GM19043 (cell line): ENCODE results near the gene CHN2.

Experiments
- ATAC-seq: cut with Tn5 transposase; IDR thresholded peaks from one replicate; pipeline ENCODE4 v1.9.1; 2021; ENCODE audit warnings: low read depth; ENCODE audit not compliant: unreplicated experiment

The CHN2 gene

DNA sequence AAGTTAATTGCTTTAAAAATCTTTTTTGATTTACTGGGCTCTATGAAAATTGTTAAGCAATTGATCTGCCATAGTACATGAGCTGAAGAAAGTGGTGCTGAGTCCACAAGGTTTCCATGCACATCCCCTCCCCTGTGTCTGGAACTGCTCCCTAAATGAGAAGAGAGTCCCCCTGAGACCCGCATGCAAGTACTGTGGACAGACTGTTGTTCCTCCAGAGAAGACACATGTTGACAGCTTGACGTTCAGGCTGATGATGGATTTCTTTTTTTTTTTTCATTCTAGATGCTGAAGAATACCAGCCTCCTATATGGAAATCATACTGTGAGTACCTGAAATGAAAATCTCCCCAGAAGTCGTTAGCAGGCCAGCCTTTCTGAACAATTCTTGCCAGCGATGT is 159.8 kb downstream of the CHN2 start:
- no peak for ATAC-seq

DNA sequence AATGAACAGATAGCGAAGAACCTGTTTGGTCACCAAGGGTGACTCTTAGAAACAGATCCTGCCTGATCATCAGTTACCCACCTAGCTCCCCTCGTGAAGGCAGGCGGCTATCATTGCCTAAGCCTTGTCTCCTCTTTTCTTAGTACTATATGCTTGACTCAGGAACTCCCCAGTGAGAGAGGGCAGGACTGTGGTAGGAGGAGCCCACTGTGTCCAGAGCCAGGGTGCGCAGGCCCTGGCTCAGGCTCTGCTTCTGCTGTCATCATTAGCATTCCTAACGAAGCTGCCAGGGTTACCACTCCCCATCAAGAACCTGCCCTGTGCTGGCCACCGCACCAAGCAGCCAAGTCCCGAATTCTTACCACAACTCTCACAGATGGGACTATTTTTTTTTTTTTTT is 160.8 kb downstream of the CHN2 start:
- no peak for ATAC-seq

DNA sequence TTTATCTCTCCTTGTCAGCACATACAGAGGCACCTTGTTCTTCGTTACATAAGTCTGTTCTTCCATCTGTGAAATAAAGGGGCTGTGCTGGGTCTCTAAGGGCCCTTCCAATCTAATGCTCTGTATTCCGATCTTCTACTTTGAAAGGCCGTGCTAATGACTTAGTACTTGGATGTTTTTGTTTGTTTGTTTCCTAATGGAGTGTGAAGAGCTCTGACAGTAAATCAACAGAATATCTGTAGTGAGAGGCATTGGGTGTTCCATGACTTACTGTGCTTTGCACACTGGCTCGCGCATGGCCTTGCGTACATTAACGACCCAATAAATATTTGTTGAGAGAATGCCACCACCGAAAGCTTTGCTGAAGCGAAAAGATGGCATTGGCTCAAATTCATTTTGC is 162.1 kb downstream of the CHN2 start:
- ATAC-seq = no peak

DNA sequence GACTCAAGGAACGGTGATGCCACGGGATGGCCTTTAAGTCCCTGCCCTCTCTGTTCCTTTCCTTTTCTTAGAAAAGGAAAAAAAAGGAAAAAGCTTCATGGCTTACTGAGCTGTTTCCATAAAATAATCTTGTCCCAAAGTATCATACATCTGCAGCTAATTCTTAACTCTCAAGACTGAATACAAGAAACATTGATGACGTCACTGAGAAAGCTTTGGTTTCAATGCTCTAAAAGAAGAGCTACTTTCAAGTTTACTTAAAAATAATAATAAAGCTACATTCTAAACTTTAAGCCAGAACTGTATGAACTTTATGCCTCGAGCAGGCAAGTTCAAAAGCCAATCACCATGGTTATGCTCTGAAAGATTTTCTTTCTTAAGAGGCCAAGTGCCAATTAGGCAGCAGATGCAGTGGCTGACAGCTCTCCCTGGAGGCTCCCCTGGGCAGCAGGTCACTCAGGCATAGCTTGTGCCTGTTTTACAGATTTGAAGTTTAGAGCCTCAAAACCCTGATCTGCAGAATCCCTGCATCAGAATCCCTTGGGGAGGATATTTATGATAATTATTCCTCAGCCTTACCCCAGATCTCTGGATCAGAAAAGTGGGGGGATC is 165.0 kb downstream of the CHN2 start:
- no peak for ATAC-seq

DNA sequence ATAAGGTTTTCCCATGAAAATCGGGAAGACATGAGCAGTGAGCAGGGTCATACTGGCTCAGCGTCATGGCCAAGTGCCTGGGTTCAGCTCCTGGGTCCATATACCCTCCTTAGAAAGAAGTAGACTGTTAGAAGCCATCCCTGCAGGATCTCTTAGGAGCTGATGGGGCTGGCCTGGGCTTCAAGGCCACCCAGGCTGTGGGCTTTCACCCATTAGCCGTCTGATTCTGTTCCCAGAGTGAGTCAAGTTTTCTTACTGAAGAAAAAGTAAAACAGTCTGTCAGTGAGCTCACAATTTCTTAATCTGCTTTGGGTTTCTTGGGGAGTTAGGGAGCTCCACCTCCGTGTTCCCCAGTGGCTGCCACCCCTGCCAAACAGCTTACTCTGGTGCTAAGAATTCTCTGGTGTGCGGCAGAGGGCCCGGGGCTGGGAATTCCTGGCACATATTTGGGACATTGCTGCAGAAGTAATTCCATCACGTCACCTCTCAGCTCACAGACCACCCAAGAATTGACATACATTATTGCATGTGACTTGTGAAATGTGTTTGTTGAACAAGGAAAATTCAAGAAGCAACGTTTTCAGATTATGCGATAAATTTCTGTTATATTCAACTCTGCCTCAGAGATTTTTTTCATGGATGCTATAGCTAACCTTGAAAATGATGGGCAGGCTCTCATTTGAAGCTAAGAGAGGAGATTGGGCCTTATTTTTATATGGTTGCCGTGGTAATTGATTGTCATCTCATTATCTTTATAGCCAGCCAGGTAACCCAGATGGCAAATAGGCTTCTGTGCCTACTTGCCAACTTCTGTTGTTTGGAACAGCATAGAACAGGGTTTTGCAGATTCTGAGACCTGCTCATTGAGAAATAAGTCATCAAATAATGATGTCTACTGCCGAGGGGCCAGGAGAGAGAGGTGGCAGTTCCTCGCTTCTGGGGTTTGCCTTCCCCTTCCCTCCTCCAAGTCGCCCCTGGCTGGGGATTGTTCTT is 166.4 kb downstream of the CHN2 start:
- ATAC-seq = no peak

DNA sequence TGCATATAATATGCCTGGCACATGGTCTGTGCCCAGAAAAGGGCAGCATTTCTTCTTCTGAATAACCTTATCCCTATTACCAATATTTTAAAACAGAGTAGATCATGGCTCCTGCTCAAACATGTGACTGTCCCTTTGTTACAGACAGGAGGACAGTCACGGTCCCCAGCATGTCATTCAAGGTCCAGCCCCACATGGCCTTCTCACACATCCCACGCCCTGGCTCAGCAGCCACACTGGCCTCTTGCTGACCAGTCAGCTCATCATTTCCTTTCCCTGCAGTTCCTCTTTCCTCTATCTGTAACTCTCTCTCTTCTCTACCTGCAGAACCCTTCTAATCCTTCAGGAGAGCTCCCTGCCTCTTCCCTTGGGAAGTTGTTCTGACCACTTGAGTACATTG is 167.8 kb downstream of the CHN2 start:
- ATAC-seq = no peak

DNA sequence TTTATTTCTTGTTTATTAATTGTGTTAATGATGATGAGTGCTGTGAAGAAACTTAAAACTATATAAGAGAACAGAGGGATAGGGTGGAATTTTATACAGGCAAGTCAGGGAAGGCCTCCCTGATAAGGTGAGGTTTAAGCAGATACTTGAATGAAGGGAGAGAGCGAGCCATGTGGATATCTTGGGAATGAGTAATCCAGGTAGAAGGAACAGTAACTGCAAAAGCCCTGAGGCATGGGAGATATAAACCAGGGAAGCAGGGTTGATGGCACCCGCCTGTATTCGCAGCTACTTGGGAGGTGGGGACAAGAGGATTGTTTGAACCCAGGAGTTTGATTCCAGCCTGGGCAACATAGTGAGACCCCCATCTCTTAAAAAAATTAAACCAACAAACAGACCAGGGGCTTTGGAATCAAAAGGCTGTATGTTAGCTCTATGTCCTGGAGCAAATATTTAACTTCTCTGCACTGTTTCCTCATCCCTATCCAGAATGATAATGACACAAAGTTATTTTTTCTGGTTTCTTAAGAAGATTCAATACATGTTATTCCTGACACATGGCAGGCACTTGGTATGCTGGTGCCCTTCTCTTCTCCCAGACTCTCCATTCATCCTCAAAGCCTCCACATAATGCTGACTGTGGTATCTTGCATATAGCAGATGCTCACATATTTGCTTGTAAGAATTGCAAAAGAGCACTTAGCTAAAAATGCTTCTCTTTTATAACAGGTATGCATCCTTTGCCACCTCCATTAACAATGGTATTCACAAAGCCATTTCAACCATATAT is 169.3 kb downstream of the CHN2 start:
- no peak for ATAC-seq

DNA sequence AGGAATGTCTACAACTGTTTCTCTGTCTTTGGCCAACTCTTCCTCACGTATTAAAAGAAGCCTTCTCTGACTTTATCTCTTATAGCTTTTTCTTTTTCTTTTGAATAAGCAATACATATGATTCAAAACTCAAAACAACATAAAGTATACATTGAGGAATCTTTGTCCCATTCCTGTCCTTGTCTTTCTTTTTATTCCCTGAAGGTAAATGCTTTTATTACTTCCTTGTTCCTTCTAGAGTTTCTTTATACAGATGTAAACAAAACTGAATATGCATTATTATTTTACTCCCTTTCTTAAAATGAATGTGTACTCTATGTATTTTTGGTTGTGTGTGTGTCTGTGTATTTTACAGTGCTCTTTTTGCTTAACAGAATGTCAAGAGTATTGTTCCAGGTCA is 170.1 kb downstream of the CHN2 start:
- no peak for ATAC-seq

DNA sequence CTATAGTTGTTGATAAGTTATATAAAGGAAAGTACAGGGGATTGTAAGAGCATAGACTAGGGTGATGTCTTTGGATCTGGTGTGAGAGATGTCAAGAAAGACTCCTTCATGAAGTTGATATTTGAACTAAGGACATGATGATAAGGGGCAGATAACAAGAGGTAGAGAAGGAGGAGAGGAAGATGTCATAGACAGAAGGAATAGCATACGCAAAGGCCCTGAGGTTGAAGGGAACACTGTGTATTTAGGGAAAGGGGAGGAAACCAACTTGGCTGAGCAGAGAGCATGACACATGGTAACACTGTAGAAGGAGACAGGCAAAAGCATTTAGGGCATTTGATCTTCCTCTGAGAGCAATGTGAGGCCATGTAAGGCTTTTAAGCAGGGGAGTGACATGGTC is 170.8 kb downstream of the CHN2 start:
- no peak for ATAC-seq

DNA sequence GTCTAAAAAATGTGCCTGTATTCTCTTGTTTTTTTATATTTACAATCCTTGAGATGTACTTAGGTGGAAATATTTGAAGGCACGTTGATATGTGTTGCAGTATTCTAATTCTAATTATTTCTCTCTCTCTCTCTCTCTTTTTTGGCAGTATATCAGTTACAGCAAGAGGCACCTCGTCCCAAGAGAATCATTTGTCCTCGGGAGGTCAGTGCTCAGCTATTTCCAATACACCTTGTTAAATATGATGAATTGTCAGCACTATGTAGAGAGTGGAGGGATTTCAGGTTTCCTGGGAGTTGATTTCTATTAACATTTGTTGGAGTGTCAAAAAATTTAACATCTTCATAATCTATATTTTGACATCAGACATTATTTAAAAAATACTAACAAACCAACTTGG is 173.2 kb downstream of the CHN2 start:
- no peak for ATAC-seq

DNA sequence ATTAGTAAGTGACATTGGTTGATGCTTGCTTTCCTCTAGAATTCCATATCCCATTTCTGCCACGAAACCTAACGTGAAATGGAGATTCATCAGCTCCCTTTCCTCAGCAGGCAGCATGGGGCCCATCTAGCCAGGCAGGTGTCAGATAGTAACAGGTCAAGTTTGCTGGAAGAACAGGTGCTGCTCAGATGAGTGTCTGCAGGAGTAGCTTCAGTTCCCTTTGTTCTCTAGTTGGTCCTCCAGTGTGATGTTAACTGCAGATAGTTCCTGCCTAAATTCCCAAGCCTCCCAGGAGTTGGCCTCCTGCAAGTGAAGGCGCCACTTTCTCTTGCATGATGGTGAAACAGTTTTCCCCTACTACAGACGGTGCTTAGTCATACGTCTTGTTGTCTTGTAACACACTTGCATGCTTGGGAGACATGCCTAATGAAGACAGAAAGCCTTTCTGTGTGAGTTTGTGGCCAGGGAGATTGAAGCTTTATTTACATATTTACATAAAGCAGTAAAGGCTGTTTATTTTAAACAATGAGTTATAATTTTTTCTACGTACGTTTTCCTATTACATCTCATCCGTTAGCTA is 175.4 kb downstream of the CHN2 start:
- no peak for ATAC-seq

DNA sequence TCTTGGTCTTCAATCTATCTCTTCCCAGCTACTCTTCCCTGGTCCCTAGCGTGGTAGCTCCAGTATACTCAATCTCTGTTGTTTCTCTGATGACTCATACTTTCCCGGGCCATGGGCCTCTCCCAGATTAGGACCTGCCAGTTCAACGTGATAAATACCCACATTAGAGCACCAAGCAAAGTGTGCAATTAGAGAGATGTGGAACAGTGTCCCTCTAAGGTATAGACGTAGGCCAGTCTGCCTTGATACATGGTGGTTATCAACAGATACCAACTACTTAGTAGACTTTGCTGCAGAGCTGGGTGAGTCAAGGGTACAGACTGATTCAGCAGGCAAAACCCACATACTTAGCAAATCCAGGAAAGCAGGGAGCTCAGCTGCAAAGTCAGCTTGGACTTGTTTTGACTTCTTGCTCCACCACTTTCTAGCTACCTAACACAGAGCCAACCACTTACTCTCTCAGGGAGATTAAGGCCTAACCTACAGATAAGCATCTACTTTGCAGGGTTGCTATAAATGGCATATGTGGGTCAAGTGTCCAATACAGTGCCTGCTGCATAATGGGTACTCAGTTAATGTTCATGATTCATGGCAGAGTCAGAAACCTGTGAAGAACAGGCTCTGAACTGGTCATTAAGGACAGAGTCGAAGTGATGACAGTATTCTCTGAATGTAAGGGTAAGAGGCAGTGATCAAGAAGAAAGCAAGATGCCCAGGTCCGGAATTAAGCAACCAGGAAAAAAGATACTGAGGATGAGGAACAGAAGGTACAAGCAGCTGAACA is 176.1 kb downstream of the CHN2 start:
- no peak for ATAC-seq

DNA sequence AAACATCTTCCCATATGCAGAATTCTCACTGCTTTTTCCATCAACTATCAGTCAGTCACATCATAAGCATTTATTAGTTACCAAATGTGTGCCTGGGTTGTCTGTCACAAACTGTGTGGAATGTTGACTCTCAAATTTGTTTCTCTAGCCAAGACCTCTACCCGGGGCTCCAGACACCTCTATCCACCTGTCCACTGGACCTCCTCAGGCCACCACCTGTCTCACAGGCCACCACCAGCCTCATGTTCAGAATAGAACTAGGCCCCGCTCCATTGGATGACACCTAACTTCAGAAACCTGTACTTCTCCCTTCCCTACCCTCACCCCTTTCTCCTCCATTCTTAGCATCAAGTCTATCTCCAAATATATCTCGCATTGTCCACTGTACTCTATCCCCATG is 176.9 kb downstream of the CHN2 start:
- no peak for ATAC-seq

DNA sequence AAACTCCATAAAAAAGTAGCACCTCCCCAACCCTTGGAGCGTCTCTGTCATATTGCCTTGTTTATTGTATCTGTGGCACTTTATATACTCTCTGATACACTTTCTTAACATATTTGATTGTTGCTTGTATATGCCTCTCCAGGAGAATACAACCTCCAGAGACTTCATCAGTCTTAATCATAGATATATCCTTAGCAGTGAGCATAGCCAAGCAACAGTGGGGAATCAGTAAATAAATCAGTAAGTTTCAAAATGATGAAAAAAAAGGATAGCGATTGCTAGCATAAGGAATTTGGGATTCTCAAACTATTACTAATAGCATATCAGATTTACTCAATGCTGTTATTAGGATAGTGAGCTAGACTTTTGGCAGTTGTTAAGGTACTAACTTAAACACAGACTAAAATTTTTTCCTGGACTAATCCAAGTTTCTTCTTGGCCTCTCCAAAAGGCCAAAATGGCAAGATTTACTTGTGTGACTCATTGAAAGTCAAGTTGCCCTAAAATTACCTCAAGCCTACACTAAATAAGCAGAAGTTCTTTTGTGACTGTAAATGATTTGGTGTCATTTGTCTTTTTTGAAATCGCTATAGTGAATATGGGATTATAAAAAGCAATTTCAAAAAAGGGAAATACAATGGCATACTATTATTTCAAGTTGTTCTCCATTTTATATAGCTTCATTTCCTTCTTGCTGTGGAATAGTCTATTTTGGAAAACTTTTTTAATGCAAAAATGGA is 177.9 kb downstream of the CHN2 start:
- ATAC-seq = no peak

DNA sequence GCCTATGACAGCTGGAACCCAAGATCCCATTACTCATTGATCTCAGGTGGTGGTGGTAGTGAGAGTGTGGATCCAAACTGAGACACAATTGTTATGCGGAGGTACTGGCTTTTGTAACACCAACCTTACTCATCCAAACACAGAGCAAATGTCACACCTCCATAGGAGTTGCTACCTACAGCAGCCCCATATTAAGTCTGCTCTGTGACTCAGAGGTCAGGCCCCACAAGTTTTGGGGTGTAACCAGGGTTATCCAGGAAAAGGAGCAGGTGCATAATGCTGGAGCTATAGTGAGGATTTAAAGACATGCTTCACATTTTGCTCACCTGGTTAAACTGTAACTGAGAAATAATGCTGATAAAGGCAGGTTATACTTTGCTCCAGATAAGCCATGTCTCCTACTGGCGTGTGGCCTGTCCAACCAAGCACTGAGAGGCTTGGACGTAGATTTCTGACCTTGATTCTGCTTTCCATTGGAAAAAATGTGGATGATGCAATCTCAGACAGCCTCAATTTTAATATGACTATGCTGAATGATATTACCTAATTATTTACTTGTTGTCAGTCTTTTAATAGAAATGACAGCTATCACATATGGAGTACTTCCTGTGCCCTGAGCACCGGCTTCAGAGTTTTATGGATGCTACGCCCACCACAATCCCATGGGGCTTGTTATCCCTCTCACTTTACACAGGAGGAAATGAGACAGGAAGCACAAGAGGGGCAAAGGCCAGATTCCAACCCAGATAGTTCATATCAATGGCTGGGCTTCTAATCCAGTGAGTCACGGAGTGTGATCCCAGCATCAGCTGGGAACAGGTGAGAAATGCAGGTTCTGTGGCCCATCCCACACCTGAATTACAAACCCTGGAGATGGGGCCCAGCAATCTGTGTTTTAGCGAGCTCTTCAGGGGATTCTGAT is 181.3 kb downstream of the CHN2 start:
- ATAC-seq = no peak

DNA sequence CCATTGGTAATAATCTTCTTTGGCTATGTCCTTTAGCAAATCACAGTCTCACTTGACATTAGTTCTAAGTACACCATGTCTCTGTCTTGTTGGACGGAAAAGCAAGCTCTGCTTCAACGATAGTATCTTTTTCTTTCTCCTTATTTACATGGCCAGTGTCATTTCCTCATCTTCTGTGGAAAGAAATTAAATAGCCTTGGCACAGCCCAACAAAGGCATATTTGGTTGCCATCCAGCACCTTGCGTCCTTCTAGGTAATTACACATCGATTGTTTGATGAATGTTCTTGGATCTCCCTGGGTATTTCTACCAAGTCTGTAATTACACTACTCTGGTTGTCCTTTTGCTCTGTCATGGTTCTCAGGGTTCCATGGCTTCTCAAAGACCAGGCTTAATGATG is 183.1 kb downstream of the CHN2 start:
- ATAC-seq = no peak

DNA sequence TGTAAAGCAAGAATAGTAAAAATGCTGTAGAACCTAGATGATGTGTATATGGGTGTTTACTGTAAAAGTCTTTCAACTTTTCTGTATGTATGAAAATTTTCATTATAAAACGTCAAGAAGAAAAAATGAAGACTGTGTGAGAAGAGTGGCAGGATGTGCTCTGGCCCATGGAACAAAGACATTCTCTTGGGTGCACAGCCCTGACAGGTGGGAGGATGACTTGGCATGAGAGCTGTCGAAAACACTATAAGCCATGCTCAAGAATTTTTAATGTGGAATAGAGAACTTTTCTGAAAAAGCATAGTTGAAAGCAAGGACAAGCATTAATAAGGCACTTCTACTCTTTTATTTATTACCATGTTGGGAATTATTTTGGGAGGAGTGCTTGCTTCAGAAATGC is 185.0 kb downstream of the CHN2 start:
- ATAC-seq = no peak
